SK-N-MC (cell line): Measurements from ENCODE around the gene SAPCD2.

Experiments
- DNase-seq: peaks from one replicate; pipeline ENCODE4 v3.0.0-alpha.2; 2011; ENCODE audit warnings: low read depth, low spot score
- H3K27ac ChIP-seq: fragments of 200-600 bp; sonication (generic); 2 replicates; pipeline ENCODE4 v1.5.1; 2016; ENCODE audit warnings: mixed run types
- H3K36me3 ChIP-seq: fragments of 200-600 bp; sonication (generic); 2 replicates; pipeline ENCODE4 v1.6.1; 2017; ENCODE audit warnings: antibody characterized with exemption, low read length, mixed read lengths; ENCODE audit not compliant: insufficient read depth
- H3K4me3 ChIP-seq: fragments of 200-600 bp; sonication (generic); 2 replicates; pipeline ENCODE4 v1.5.1; 2016
- H3K9ac ChIP-seq: fragments of 200-600 bp; sonication (generic); 2 replicates; pipeline ENCODE4 v1.8.0; 2017; ENCODE audit warnings: mixed run types, mixed read lengths; ENCODE audit not compliant: insufficient read length
- H3K9me3 ChIP-seq: fragments of 200-600 bp; sonication (generic); 2 replicates; pipeline ENCODE4 v1.6.1; 2017; ENCODE audit warnings: low read depth, mild to moderate bottlenecking, antibody characterized with exemption, low read length, moderate library complexity, mixed read lengths
- EZH2 ChIP-seq: fragments of 200-600 bp; sonication (generic); IDR thresholded peaks from one replicate; pipeline ENCODE4 v1.6.1; 2017; ENCODE audit warnings: antibody characterized with exemption
- FOXP2 ChIP-seq: optimal IDR thresholded peaks from 2 replicates; pipeline ENCODE3; 2011; ENCODE audit warnings: mild to moderate bottlenecking, moderate library complexity; ENCODE audit not compliant: insufficient read depth; ENCODE audit errors: extremely low read length, control extremely low read depth
- POLR2AphosphoS5 ChIP-seq: IDR thresholded peaks from 2 replicates; pipeline ENCODE4 v1.6.1; 2012; ENCODE audit warnings: mild to moderate bottlenecking, low read depth, low read length, borderline replicate concordance

The SAPCD2 gene

DNA sequence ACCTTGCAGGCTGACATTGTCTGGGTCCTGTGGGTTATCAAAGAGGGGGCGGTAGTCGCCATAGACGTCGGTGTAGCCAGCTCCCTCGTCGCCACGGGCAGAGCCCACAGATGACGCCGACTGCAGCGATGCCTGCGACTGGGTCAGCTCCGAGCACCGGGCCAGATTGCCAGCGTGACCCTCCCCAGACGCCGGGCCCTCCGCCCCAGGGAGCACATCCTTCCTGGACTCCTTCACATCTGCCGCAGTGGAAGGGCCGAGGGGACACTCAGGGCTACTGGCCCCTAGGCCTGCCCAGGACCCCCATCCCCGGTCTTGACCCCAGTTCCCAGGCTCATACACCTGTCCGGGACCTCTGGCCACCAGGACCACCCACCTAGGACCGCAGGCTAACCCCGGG, 56.2 kb downstream of the SAPCD2 start:
- H3K9ac ChIP-seq: no peak overlapping the region
- no peaks in the 10 kb centered on the region for H3K9me3 ChIP-seq
- H3K27ac ChIP-seq: no peak overlapping the region
- no peak for TF ChIP-seq POLR2AphosphoS5
- no peaks in the 10 kb centered on the region for H3K36me3 ChIP-seq
- no peak overlapping the region for H3K4me3 ChIP-seq
- DNase-seq: no peak

DNA sequence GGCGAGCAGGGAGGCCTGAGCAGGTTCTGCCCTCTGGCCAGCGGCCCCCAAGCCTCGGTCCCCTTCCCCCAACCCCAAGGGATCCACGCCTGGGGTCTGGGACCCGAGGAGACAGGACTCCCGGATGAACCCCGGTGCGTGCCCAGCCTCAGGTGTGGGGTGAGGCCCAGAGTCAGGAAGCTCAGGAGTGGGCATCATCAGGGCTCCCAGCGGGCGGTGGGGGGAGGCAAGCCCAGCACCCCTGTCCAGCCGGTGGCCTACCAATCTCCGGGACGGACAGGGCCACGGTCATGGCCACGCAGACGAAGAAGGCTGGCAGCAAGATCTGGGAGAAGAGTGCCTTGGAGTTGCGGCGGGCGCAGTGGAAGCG, 56.8 kb downstream of the SAPCD2 start:
- Histone ChIP-seq H3K9me3 (no peaks in the 10 kb centered on the region), H3K27ac (no peak overlapping the region), H3K36me3 (no peaks in the 10 kb centered on the region), H3K9ac (no peak overlapping the region), H3K4me3 (peak overlapping the region; percentile 53)
- no peak for TF ChIP-seq FOXP2
- no peak for TF ChIP-seq POLR2AphosphoS5
- no peak for TF ChIP-seq EZH2
- DNase-seq: no peak

DNA sequence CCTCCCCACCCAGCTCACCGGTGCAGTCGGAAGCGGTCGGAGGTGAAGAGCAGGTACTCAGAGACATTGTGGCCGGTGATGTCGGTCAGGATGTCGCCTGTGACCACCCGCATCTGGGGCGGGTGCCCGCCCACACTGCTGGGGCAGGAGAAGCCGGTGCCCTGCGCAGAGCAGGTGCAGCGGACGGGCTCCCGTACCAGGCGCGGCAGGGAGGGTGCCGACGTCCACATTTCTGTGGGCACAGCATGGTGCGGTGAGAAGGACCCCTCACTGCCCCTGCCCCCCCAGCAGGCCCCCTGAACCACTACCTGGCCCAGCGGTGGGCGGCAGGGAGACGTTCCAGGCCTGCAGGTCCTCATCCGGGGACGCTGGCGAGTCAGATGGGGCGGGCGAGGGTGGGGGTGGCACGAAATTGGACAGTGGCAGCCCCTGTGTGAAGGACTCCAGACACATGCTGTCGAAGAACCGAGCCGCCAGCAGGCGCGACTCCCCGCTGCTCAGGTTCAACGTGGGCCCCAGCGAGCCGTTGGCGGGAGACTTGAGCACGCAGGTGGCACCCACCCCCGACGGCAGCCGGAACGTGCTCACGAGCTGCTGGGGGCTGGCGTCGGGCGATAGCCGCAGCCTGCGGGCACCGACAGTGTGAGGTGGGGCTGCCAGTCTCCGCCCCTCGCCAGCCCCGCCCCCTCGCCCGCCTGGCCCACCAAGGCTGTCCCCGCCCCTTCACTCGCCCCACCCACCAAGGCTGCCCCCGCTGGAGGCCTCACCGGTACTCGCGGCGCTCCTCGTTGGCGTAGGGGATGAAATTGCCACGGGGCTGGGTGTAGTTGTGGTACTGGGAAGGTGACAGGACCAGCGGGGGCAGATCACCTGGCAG, 57.4 kb downstream of the SAPCD2 start:
- no peak for DNase-seq
- Histone ChIP-seq H3K9me3 (no peaks in the 10 kb centered on the region), H3K9ac (no peak overlapping the region), H3K27ac (no peak overlapping the region), H3K36me3 (no peaks in the 10 kb centered on the region), H3K4me3 (peak overlapping the region; percentile 53)
- TF ChIP-seq FOXP2 (no peak), EZH2 (no peak), POLR2AphosphoS5 (no peak)
